ENCODE results near the gene CLASP1.

CLASP1 gene

GRCh38 chr2:121295911-121296650 lies 353.2 kb downstream of the CLASP1 start:
- DNase-seq (no peak), ATAC-seq (replicated peaks) (no peak)
- H3K27ac Mint-ChIP-seq, result no peak overlapping the region
- no peak overlapping the region for H3K4me3 Mint-ChIP-seq
- H3K36me3 Mint-ChIP-seq (ENCODE audit: insufficient read depth), result peaks cover 6% of the 10 kb centered on the region
- peaks cover 7 to 8% of the 10 kb centered on the region in 2 donors for H3K27me3 Mint-ChIP-seq
- no peaks in the 10 kb centered on the region for H3K9me3 Mint-ChIP-seq
- H3K4me1 Mint-ChIP-seq (ENCODE audit: low read depth in 2 of 2), result peaks cover 3 to 16% of the 10 kb centered on the region in 2 donors

- Mint-ChIP-seq H3K4me1 (ENCODE audit: low read depth in 2 of 2) (peaks cover 3 to 16% of the 10 kb centered on the region in 2 donors), H3K27ac (no peak overlapping the region), H3K27me3 (peaks cover 0 to 6% of the 10 kb centered on the region in 2 donors), H3K4me3 (no peak overlapping the region), H3K36me3 (ENCODE audit: insufficient read depth) (peaks cover 6% of the 10 kb centered on the region), H3K9me3 (no peaks in the 10 kb centered on the region)
- DNase-seq (no peak), ATAC-seq (replicated peaks) (no peak)
Measured at GRCh38 chr2:121294881-121295840, 354.1 kb downstream of the CLASP1 start.

GRCh38 chr2:121293450-121294325 lies 355.6 kb downstream of the CLASP1 start:
- Mint-ChIP-seq H3K36me3 (ENCODE audit: insufficient read depth) (peaks cover 6% of the 10 kb centered on the region), H3K9me3 (no peaks in the 10 kb centered on the region), H3K4me3 (peak overlapping the region; percentile 11 to 51), H3K4me1 (ENCODE audit: low read depth in 2 of 2) (peaks cover 3 to 16% of the 10 kb centered on the region in 2 donors), H3K27me3 (peaks cover 0 to 6% of the 10 kb centered on the region in 2 donors), H3K27ac (peak overlapping the region; percentile 44 to 70)
- DNase-seq (peak in 1 of 3 experiments; percentile 33), ATAC-seq (replicated peaks) (peak; percentile 74)

GRCh38 chr2:121291251-121291580 lies 358.0 kb downstream of the CLASP1 start:
- DNase-seq, result no peak
- Mint-ChIP-seq H3K27me3 (peaks cover 0 to 19% of the 10 kb centered on the region in 2 donors), H3K4me1 (ENCODE audit: low read depth in 2 of 2) (peaks cover 6 to 16% of the 10 kb centered on the region in 2 donors), H3K36me3 (ENCODE audit: insufficient read depth) (peaks cover 3% of the 10 kb centered on the region), H3K4me3 (no peak overlapping the region), H3K27ac (no peak overlapping the region), H3K9me3 (no peaks in the 10 kb centered on the region)
- ATAC-seq (replicated peaks), result no peak

- no peak overlapping the region for H3K27ac Mint-ChIP-seq
- no peaks in the 10 kb centered on the region for H3K36me3 Mint-ChIP-seq (ENCODE audit: insufficient read depth)
- no peak overlapping the region for H3K4me3 Mint-ChIP-seq
- ATAC-seq (replicated peaks) (no peak), DNase-seq (no peak)
- peaks cover 7 to 20% of the 10 kb centered on the region in 2 donors for H3K4me1 Mint-ChIP-seq (ENCODE audit: low read depth in 2 of 2)
- no peaks in the 10 kb centered on the region for H3K9me3 Mint-ChIP-seq
- peaks cover 0 to 34% of the 10 kb centered on the region in 2 donors for H3K27me3 Mint-ChIP-seq
Measured at GRCh38 chr2:121289271-121289670, 360.0 kb downstream of the CLASP1 start.

GRCh38 chr2:121288454-121289231 lies 360.6 kb downstream of the CLASP1 start:
- DNase-seq (no peak), ATAC-seq (replicated peaks) (no peak)
- H3K27me3 Mint-ChIP-seq, result peaks cover 6 to 40% of the 10 kb centered on the region in 2 donors
- H3K4me3 Mint-ChIP-seq, result no peak overlapping the region
- no peaks in the 10 kb centered on the region for H3K36me3 Mint-ChIP-seq (ENCODE audit: insufficient read depth)
- H3K9me3 Mint-ChIP-seq, result no peaks in the 10 kb centered on the region
- H3K27ac Mint-ChIP-seq, result no peak overlapping the region
- peaks cover 7 to 20% of the 10 kb centered on the region in 2 donors for H3K4me1 Mint-ChIP-seq (ENCODE audit: low read depth in 2 of 2)

- Mint-ChIP-seq H3K9me3 (no peaks in the 10 kb centered on the region), H3K4me1 (ENCODE audit: low read depth in 2 of 2) (peaks cover 7 to 14% of the 10 kb centered on the region in 2 donors), H3K27me3 (peaks cover 13 to 47% of the 10 kb centered on the region in 2 donors), H3K36me3 (ENCODE audit: insufficient read depth) (no peaks in the 10 kb centered on the region), H3K4me3 (no peak overlapping the region), H3K27ac (no peak overlapping the region)
- ATAC-seq (replicated peaks), result no peak
- no peak for DNase-seq
Measured at GRCh38 chr2:121287956-121288355, 361.3 kb downstream of the CLASP1 start.

Data from effector memory CD8-positive, alpha-beta T cell (primary cell).